Measurements from ENCODE around the gene FCRL2.

FCRL2 gene

GRCh38 chr1:157776971-157777391 lies at the start of gene FCRL2:
FCRL2 (minus strand) TSS chr1:157777132; CDS start chr1:157777073, 59 bp downstream.
- no peak for DNase-seq

GRCh38 chr1:157820299-157820698 lies 43.4 kb upstream of the FCRL2 start:
- DNase-seq, result no peak

- DNase-seq, result no peak
Measured at GRCh38 chr1:157819896-157820295, 43.0 kb upstream of the FCRL2 start, which contains the start of gene FCRL1. FCRL1 (minus strand) TSS chr1:157820120; CDS start chr1:157820037, 83 bp downstream.

GRCh38 chr1:157819215-157819614 lies 42.3 kb upstream of the FCRL2 start:
- no peak for DNase-seq

- DNase-seq, result no peak
Measured at GRCh38 chr1:157813269-157813668, 36.3 kb upstream of the FCRL2 start.

- DNase-seq, result no peak
Measured at GRCh38 chr1:157806431-157807149, 29.7 kb upstream of the FCRL2 start.

- DNase-seq, result no peak
Measured at GRCh38 chr1:157803851-157804250, 26.9 kb upstream of the FCRL2 start.

- DNase-seq, result no peak
Measured at GRCh38 chr1:157799996-157800395, 23.1 kb upstream of the FCRL2 start.

GRCh38 chr1:157798211-157798610 lies 21.3 kb upstream of the FCRL2 start:
- DNase-seq, result no peak

- no peak for DNase-seq
Measured at GRCh38 chr1:157785248-157785647, 8.3 kb upstream of the FCRL2 start.

- DNase-seq, result no peak
Measured at GRCh38 chr1:157784801-157785200, 7.9 kb upstream of the FCRL2 start.

- DNase-seq, result no peak
Measured at GRCh38 chr1:157782931-157783330, 6.0 kb upstream of the FCRL2 start.

GRCh38 chr1:157781048-157781447 lies 4.1 kb upstream of the FCRL2 start:
- no peak for DNase-seq

GRCh38 chr1:157775101-157775870 lies 1.6 kb downstream of the FCRL2 start:
- no peak for DNase-seq

- DNase-seq, result no peak
Measured at GRCh38 chr1:157774412-157774811, 2.5 kb downstream of the FCRL2 start.

GRCh38 chr1:157773493-157774350 lies 3.2 kb downstream of the FCRL2 start:
- DNase-seq, result no peak

GRCh38 chr1:157771661-157772425 lies 5.1 kb downstream of the FCRL2 start:
- DNase-seq, result no peak

- no peak for DNase-seq
Measured at GRCh38 chr1:157770442-157771043, 6.4 kb downstream of the FCRL2 start.

- no peak for DNase-seq
Measured at GRCh38 chr1:157766792-157767191, 10.1 kb downstream of the FCRL2 start.

GRCh38 chr1:157758018-157758417 lies 18.9 kb downstream of the FCRL2 start:
- no peak for DNase-seq

GRCh38 chr1:157753611-157754010 lies 23.3 kb downstream of the FCRL2 start:
- no peak for DNase-seq

- no peak for DNase-seq
Measured at GRCh38 chr1:157751283-157751682, 25.6 kb downstream of the FCRL2 start.

All from eye (tissue), 1 donor.